H1 (cell line): Measurements from ENCODE around the gene ASTN1. TPM values are rescaled to one million over a fixed set of nuclear protein-coding genes. Genes with fewer than 3 reads are reported as not detected.

Experiments
- CTCF ChIA-PET: fragments of 300-600 bp; sonication (Branson Sonifier 250); formaldehyde crosslinking; loops from one replicate; lab custom pipeline; 2021; ENCODE audit not compliant: partially characterized antibody; lab: Charles Lee
- POLR2A ChIA-PET: fragments of 300-600 bp; sonication (Branson Sonifier 250); formaldehyde crosslinking; loops from one replicate; lab custom pipeline; 2021; ENCODE audit warnings: inconsistent platforms; ENCODE audit not compliant: partially characterized antibody; lab: Charles Lee
- DNase-seq, 2 experiments: peaks; one replicate each; pipeline versions ENCODE4 v3.0.0 to v3.0.0-alpha.2; 2010 to 2022; ENCODE audit warnings: low spot score in 2 of 2, low read depth in 1 of 2, mixed read lengths in 1 of 2
- FAIRE-seq: peaks from 2 replicates; lab custom pipeline; 2011; peaks lifted over from hg19 to GRCh38; lab: Jason Lieb, UNC
- H2AFZ ChIP-seq: 2 replicates; pipeline ENCODE4 v1.8.1; 2012; ENCODE audit warnings: low read length, inconsistent platforms
- H2AK5ac ChIP-seq: 2 replicates; pipeline ENCODE4 v1.6.1; 2013; ENCODE audit warnings: low read depth, low read length
- H2BK120ac ChIP-seq: replicated peaks from 2 replicates; pipeline ENCODE3; 2013; ENCODE audit warnings: low read depth, low read length, inconsistent platforms
- H2BK12ac ChIP-seq: 2 replicates; pipeline ENCODE4 v1.6.1; 2013; ENCODE audit warnings: low read depth, low read length
- H2BK15ac ChIP-seq: 2 replicates; pipeline ENCODE4 v1.6.1; 2013; ENCODE audit warnings: low read length
- H2BK20ac ChIP-seq: 2 replicates; pipeline ENCODE4 v1.6.1; 2013; ENCODE audit warnings: low read length
- H2BK5ac ChIP-seq: 2 replicates; pipeline ENCODE4 v1.6.1; 2013; ENCODE audit warnings: low read depth, low read length
- H3K14ac ChIP-seq: 2 replicates; pipeline ENCODE4 v1.6.1; 2013; ENCODE audit warnings: inconsistent platforms; ENCODE audit not compliant: insufficient read length
- H3K18ac ChIP-seq: 2 replicates; pipeline ENCODE4 v1.6.1; 2013; ENCODE audit warnings: low read length; ENCODE audit errors: extremely low read depth
- H3K23ac ChIP-seq: 2 replicates; pipeline ENCODE4 v1.6.1; 2013; ENCODE audit warnings: inconsistent platforms; ENCODE audit not compliant: insufficient read length
- H3K23me2 ChIP-seq: 2 replicates; pipeline ENCODE4 v1.6.1; 2013; ENCODE audit warnings: low read depth, low read length
- H3K27ac ChIP-seq: 2 replicates; pipeline ENCODE4 v1.6.1; 2011; ENCODE audit warnings: low read depth, low read length, inconsistent platforms
- H3K27me3 ChIP-seq, 4 experiments: replicated peaks in 1 of 4; 1 replicate in 1 of 4; 2 replicates in 3 of 4; pipeline versions ENCODE4 v1.6.1 to v1.8.1; 2011 to 2013; ENCODE audit warnings: low read length in 3 of 4, mild to moderate bottlenecking in 3 of 4, inconsistent platforms in 2 of 4, mixed read lengths in 2 of 4, moderate library complexity in 1 of 4; ENCODE audit not compliant: control insufficient read depth in 3 of 4, insufficient read depth in 3 of 4; ENCODE audit errors: extremely low read depth in 1 of 4
- H3K36me3 ChIP-seq, 4 experiments: 2 replicates each; pipeline versions ENCODE4 v1.6.1 to v1.8.1; 2011 to 2013; ENCODE audit warnings: mild to moderate bottlenecking in 4 of 4, low read length in 3 of 4, moderate library complexity in 2 of 4, control low read depth in 1 of 4, inconsistent platforms in 1 of 4; ENCODE audit not compliant: insufficient read depth in 4 of 4, control insufficient read depth in 2 of 4
- H3K4ac ChIP-seq: replicated peaks from 2 replicates; pipeline ENCODE3; 2013; ENCODE audit warnings: low read length, low read depth, mixed read lengths, inconsistent platforms; ENCODE audit not compliant: insufficient read length
- H3K4me1 ChIP-seq, 4 experiments: replicated peaks in 1 of 4; 1 replicate in 1 of 4; 2 replicates in 3 of 4; pipeline versions ENCODE4 v1.6.1 to v1.8.1; 2011 to 2013; ENCODE audit warnings: low read length in 3 of 4, inconsistent platforms in 2 of 4, mixed read lengths in 1 of 4; ENCODE audit not compliant: insufficient read depth in 4 of 4, control insufficient read depth in 3 of 4
- H3K4me2 ChIP-seq, 2 experiments: 2 replicates each; pipeline versions ENCODE4 v1.6.1 to v1.8.1; 2011 to 2013; ENCODE audit warnings: low read depth in 2 of 2, low read length in 2 of 2, control low read depth in 1 of 2, inconsistent platforms in 1 of 2, mild to moderate bottlenecking in 1 of 2; ENCODE audit not compliant: insufficient read depth in 1 of 2
- H3K4me3 ChIP-seq, 4 experiments: fragments of 200-600, 300-600 bp in 1 of 4; sonication (generic), shearing (Covaris generic), sonication (Bioruptor Twin) in 1 of 4; 2 replicates each; pipeline versions ENCODE4 v1.5.1 to v1.8.1; 2011 to 2016; ENCODE audit warnings: low read length in 4 of 4, low read depth in 3 of 4, control low read depth in 2 of 4, inconsistent platforms in 2 of 4, mild to moderate bottlenecking in 2 of 4, mixed read lengths in 1 of 4, moderate library complexity in 1 of 4; ENCODE audit not compliant: insufficient read depth in 2 of 4; ENCODE audit errors: extremely low read depth in 1 of 4
- H3K56ac ChIP-seq: replicated peaks from 2 replicates; pipeline ENCODE3; 2013; ENCODE audit warnings: low read depth, mild to moderate bottlenecking, mixed read lengths, low read length, inconsistent platforms; ENCODE audit not compliant: insufficient read length
- H3K79me1 ChIP-seq: 2 replicates; pipeline ENCODE4 v1.6.1; 2013; ENCODE audit warnings: low read depth, low read length, control low read depth
- H3K79me2 ChIP-seq, 2 experiments: 2 replicates each; pipeline versions ENCODE4 v1.6.1 to v1.8.1; 2012 to 2013; ENCODE audit warnings: low read length in 2 of 2, mild to moderate bottlenecking in 2 of 2, inconsistent platforms in 1 of 2; ENCODE audit not compliant: insufficient read depth in 2 of 2, control insufficient read depth in 1 of 2
- H3K9ac ChIP-seq, 4 experiments: replicated peaks in 1 of 4; 1 replicate in 1 of 4; 2 replicates in 3 of 4; pipeline versions ENCODE4 v1.6.1 to v1.8.1; 2011 to 2013; ENCODE audit warnings: low read depth in 3 of 4, low read length in 3 of 4, control low read depth in 2 of 4, mild to moderate bottlenecking in 2 of 4, moderate library complexity in 2 of 4, inconsistent platforms in 1 of 4; ENCODE audit errors: extremely low read depth in 1 of 4
- H3K9me3 ChIP-seq, 2 experiments: 2 replicates each; pipeline versions ENCODE4 v1.6.1 to v1.8.1; 2012 to 2013; ENCODE audit warnings: mild to moderate bottlenecking in 2 of 2, moderate library complexity in 2 of 2, control low read depth in 1 of 2, inconsistent platforms in 1 of 2, low read depth in 1 of 2, low read length in 1 of 2, mixed read lengths in 1 of 2; ENCODE audit not compliant: insufficient read depth in 2 of 2
- H4K20me1 ChIP-seq, 2 experiments: replicated peaks in 1 of 2; 2 replicates each; pipeline versions ENCODE3 to v1.8.1; 2011 to 2013; ENCODE audit warnings: inconsistent platforms in 2 of 2, low read length in 2 of 2, mild to moderate bottlenecking in 1 of 2; ENCODE audit not compliant: insufficient read depth in 2 of 2, control insufficient read depth in 1 of 2
- H4K5ac ChIP-seq: 2 replicates; pipeline ENCODE4 v1.6.1; 2013; ENCODE audit warnings: low read length, low read depth, mixed read lengths, inconsistent platforms; ENCODE audit not compliant: insufficient read length
- H4K8ac ChIP-seq: 2 replicates; pipeline ENCODE4 v1.8.0; 2013; ENCODE audit warnings: mild to moderate bottlenecking, moderate library complexity, low read length, inconsistent platforms; ENCODE audit not compliant: insufficient read depth; ENCODE audit errors: extremely low read depth
- H4K91ac ChIP-seq: replicated peaks from 2 replicates; pipeline ENCODE3; 2013; ENCODE audit warnings: low read length, mixed read lengths, inconsistent platforms; ENCODE audit not compliant: insufficient read length
- BRCA1 ChIP-seq: IDR thresholded peaks from 2 replicates; pipeline ENCODE4 v1.6.1; 2012; ENCODE audit warnings: low read depth, low read length, improper control_type of control experiment
- CBX5 ChIP-seq: fragments of 300-800, 300-1000 bp; sonication (generic); IDR thresholded peaks from 2 replicates; pipeline ENCODE4 v1.7.1; 2016; ENCODE audit warnings: antibody characterized with exemption, low read length, low read depth
- CREB1 ChIP-seq: IDR thresholded peaks from 2 replicates; pipeline ENCODE4 v1.6.1; 2012; ENCODE audit warnings: inconsistent platforms
- KDM4A ChIP-seq: IDR thresholded peaks from one replicate; pipeline ENCODE4 v1.7.1; 2012; ENCODE audit warnings: low read depth, mild to moderate bottlenecking, moderate library complexity, low read length, inconsistent platforms; ENCODE audit not compliant: severe bottlenecking
- POLR2A ChIP-seq, 2 experiments: IDR thresholded peaks; 1 replicate in 1 of 2; 2 replicates in 1 of 2; pipeline ENCODE4 v1.6.1; 2011; ENCODE audit warnings: low read depth in 2 of 2, low read length in 2 of 2, mild to moderate bottlenecking in 2 of 2; ENCODE audit errors: control extremely low read depth in 1 of 2
- RFX5 ChIP-seq: IDR thresholded peaks from 2 replicates; pipeline ENCODE4 v1.6.1; 2011; ENCODE audit warnings: low read depth, low read length, improper control_type of control experiment, borderline replicate concordance
- SP1 ChIP-seq: IDR thresholded peaks from 2 replicates; pipeline ENCODE4 v1.6.1; 2011; ENCODE audit warnings: low read depth, low read length
- ZNF274 ChIP-seq: IDR thresholded peaks from 2 replicates; pipeline ENCODE4 v1.7.0; 2012; ENCODE audit warnings: low read length, borderline replicate concordance; ENCODE audit errors: extremely low read depth
- WGBS, 2 experiments: shearing (Covaris generic) in 1 of 2; methylation state at CpG; one replicate each; pipeline versions ENCODE4 v1.1.6 to v1.1.7; 2013 to 2015; ENCODE audit warnings: low lambda C conversion rate in 2 of 2, mixed read lengths in 2 of 2, inconsistent platforms in 1 of 2, low coverage in 1 of 2, missing lambda C conversion rate in 1 of 2; ENCODE audit not compliant: insufficient replicate concordance in 2 of 2, insufficient coverage in 1 of 2, insufficient read length in 1 of 2; ENCODE audit errors: extremely low coverage in 1 of 2, missing lambda C conversion rate in 1 of 2; 5-methylcytosine and 5-hydroxymethylcytosine counted together
- polyA plus RNA-seq, 7 experiments: library from polyadenylated mRNA; depleted of rRNA in 3 of 7; stranded (reverse) in 5 of 7; unstranded in 2 of 7; fragments of >200 nt in 5 of 7; fragments of 200-250 nt in 2 of 7; gene quantifications; 1 replicate in 5 of 7; 2 replicates in 1 of 7; 4 replicates in 1 of 7; pipeline versions ENCODE4 v1.2.1 to v1.2.3, GENCODE V29; 2011 to 2013; ENCODE audit warnings: missing spikeins in 2 of 7, mixed read lengths in 2 of 7
- total RNA-seq: library from RNA; stranded (reverse); fragmentation: NEBNext Ultra II Directional; extraction: Animal tissue kit (Norgen Biotek cat#: 25700); gene quantifications from 2 replicates; pipeline ENCODE4 v1.2.1, GENCODE V29; 2021

Gene ASTN1
- total and polyA plus RNA-seq, 2 of the 8 experiments (the other 6 are each of a cell fraction or from before 2014, with no cell fraction given): 2.9 to 4.1 TPM

DNA sequence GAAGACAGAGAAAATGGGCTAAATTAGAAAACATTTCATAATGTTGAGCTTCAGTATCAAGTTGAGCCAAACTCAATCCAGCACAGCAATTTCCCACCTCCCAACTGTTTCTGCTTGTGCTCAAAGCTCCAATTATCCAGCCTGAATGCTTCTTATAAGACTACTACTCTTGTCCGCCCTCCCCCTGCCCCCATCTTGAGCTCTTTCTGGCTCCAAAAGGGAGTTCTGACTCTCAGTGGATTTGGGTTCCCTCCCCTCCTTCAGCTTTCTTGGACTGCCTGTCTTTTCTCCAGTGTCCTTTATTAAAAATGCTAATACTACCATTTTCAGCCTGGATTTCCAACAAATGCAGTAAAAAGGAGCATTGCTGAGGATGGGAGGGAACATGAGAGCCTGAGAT lies 174.8 kb downstream of the ASTN1 start:
- 0 out of 2 replicates have a peak, but pooled peaks cover 3% of the 10 kb centered on the region for H3K23me2 ChIP-seq
- no peak overlapping the region for H3K4me3 ChIP-seq
- FAIRE-seq (no peak), DNase-seq (no peak)
- 80% methylated on average over 1 of the region's 1 CpG; no CpG with 5 or more reads in 1 of the 2 experiments for WGBS, 2 experiments
- H3K79me2 ChIP-seq: no peaks in the 10 kb centered on the region
- H3K23ac ChIP-seq: no peak overlapping the region
- no peak overlapping the region for H3K4ac ChIP-seq
- no peaks in the 10 kb centered on the region for H3K79me1 ChIP-seq
- no peak overlapping the region for H3K27ac ChIP-seq
- no peak overlapping the region for H4K8ac ChIP-seq
- no peaks in the 10 kb centered on the region for H3K4me1 ChIP-seq
- POLR2A ChIA-PET: no interaction called here
- no peak overlapping the region for H3K14ac ChIP-seq
- H2AFZ ChIP-seq: no peak overlapping the region
- H3K18ac ChIP-seq: no peak overlapping the region
- H4K5ac ChIP-seq: no peak overlapping the region
- H3K4me2 ChIP-seq: no peak overlapping the region
- H2BK20ac ChIP-seq: no peak overlapping the region
- no peak overlapping the region for H3K56ac ChIP-seq
- H3K27me3 ChIP-seq: peaks cover 0 to 1% (median 0%) of the 10 kb centered on the region in 4 experiments; a peak in 1 of 7 replicates
- no peak overlapping the region for H2BK15ac ChIP-seq
- H4K91ac ChIP-seq: no peak overlapping the region
- no peak for TF ChIP-seq CREB1
- no peak for TF ChIP-seq SP1
- no peak for TF ChIP-seq KDM4A
- no peak for TF ChIP-seq RFX5
- TF ChIP-seq ZNF274: no peak
- no peak for TF ChIP-seq BRCA1
- TF ChIP-seq POLR2A (IDR thresholded peaks at IDR 0.05; ENCODE audit: control extremely low read depth in 1 of 2, low read depth in 2 of 2, low read length in 2 of 2): no peak
- TF ChIP-seq CBX5: no peak
- no peak overlapping the region for H2BK5ac ChIP-seq
- no peaks in the 10 kb centered on the region for H3K36me3 ChIP-seq
- CTCF ChIA-PET: interaction anchor here (1.2 to 1.3 kb wide), 3 partner anchors 92 to 192 kb away, joined by 3 to 4 read pairs (median 3); no protein-coding TSS in a partner anchor
- no peaks in the 10 kb centered on the region for H4K20me1 ChIP-seq
- H2BK120ac ChIP-seq: no peak overlapping the region
- no peak overlapping the region for H2AK5ac ChIP-seq
- no peak overlapping the region for H2BK12ac ChIP-seq
- H3K9me3 ChIP-seq: no peaks in the 10 kb centered on the region
- no peak overlapping the region for H3K9ac ChIP-seq
